Endothelial cell of umbilical vein (primary cell): ENCODE results near the gene MYO1E. TPM values are rescaled to one million over a fixed set of nuclear protein-coding genes. Genes with fewer than 3 reads are reported as not detected.

Experiments used
- BruUV-seq: library from RNA; stranded (reverse); fragments of 400-500 nt; replicated peaks from 2 replicates; lab custom pipeline; 2021; lab: Mats Ljungman, UMichigan
- CTCF ChIA-PET: fragments of 300-600, 350-600 bp; sonication (Branson Sonifier 250); formaldehyde crosslinking; loops from one replicate; lab custom pipeline; 2021; ENCODE audit warnings: antibody characterized with exemption, inconsistent platforms; lab: Charles Lee
- POLR2A ChIA-PET: fragments of 300-600, 350-600 bp; sonication (Branson Sonifier 250); formaldehyde crosslinking; loops from one replicate; lab custom pipeline; 2021; ENCODE audit warnings: antibody characterized with exemption, inconsistent platforms; lab: Charles Lee
- DNase-seq: peaks from one replicate; pipeline ENCODE4 v3.0.0-alpha.2; 2011; ENCODE audit warnings: low read depth, low spot score
- FAIRE-seq: peaks from 2 replicates; lab custom pipeline; 2011; peaks lifted over from hg19 to GRCh38; lab: Jason Lieb, UNC
- H2AFZ ChIP-seq: 2 replicates; pipeline ENCODE4 v1.6.0; 2012; ENCODE audit warnings: low read depth, low read length, control low read depth, inconsistent platforms
- H3K27ac ChIP-seq: 2 replicates; pipeline ENCODE4 v1.5.1; 2011; ENCODE audit warnings: low read depth, mild to moderate bottlenecking, control low read depth, low read length, moderate library complexity; ENCODE audit not compliant: insufficient read depth
- H3K27me3 ChIP-seq, 2 experiments: 2 replicates each; pipeline versions ENCODE4 v1.6.0 to v1.6.1; 2011; ENCODE audit warnings: low read length in 2 of 2, mixed read lengths in 1 of 2; ENCODE audit not compliant: control insufficient read depth in 2 of 2, insufficient read depth in 2 of 2
- H3K36me3 ChIP-seq, 2 experiments: 2 replicates in 1 of 2; 3 replicates in 1 of 2; pipeline ENCODE4 v1.5.1; 2011; ENCODE audit warnings: low read length in 2 of 2, mild to moderate bottlenecking in 1 of 2, moderate library complexity in 1 of 2; ENCODE audit not compliant: control insufficient read depth in 2 of 2, insufficient read depth in 2 of 2; ENCODE audit errors: extremely low read depth in 1 of 2
- H3K4me1 ChIP-seq: 3 replicates; pipeline ENCODE4 v1.5.1; 2011; ENCODE audit warnings: mild to moderate bottlenecking, low read length; ENCODE audit not compliant: control insufficient read depth, insufficient read depth; ENCODE audit errors: extremely low read depth
- H3K4me2 ChIP-seq: 2 replicates; pipeline ENCODE4 v1.6.1; 2011; ENCODE audit warnings: low read length, control low read depth, mixed read lengths; ENCODE audit not compliant: insufficient read depth
- H3K4me3 ChIP-seq, 3 experiments: fragments of 200-600 bp in 1 of 3; sonication (generic), shearing (Covaris generic) in 1 of 3; replicated peaks in 1 of 3; 2 replicates each; pipeline ENCODE4 v1.5.1; 2011 to 2016; ENCODE audit warnings: control low read depth in 3 of 3, low read length in 3 of 3, mild to moderate bottlenecking in 2 of 3, inconsistent platforms in 1 of 3, low read depth in 1 of 3, moderate library complexity in 1 of 3; ENCODE audit not compliant: insufficient read depth in 1 of 3
- H3K79me2 ChIP-seq: 2 replicates; pipeline ENCODE4 v1.6.0; 2012; ENCODE audit warnings: low read length, inconsistent platforms; ENCODE audit not compliant: control insufficient read depth, insufficient read depth
- H3K9ac ChIP-seq: replicated peaks from 2 replicates; pipeline ENCODE3; 2011; ENCODE audit warnings: low read length, control low read depth; ENCODE audit not compliant: insufficient read depth; ENCODE audit errors: extremely low read depth
- H3K9me1 ChIP-seq: replicated peaks from 3 replicates; pipeline ENCODE4 v1.6.0; 2011; ENCODE audit warnings: mild to moderate bottlenecking, low read length; ENCODE audit not compliant: control insufficient read depth, insufficient read depth; ENCODE audit errors: extremely low read depth
- H3K9me3 ChIP-seq: replicated peaks from 2 replicates; pipeline ENCODE4 v1.5.1; 2012; ENCODE audit warnings: low read length, inconsistent platforms; ENCODE audit not compliant: control insufficient read depth, insufficient read depth
- H4K20me1 ChIP-seq: replicated peaks from 2 replicates; pipeline ENCODE3; 2011; ENCODE audit warnings: mild to moderate bottlenecking, low read length; ENCODE audit not compliant: control insufficient read depth, insufficient read depth; ENCODE audit errors: extremely low read depth
- EZH2 ChIP-seq: IDR thresholded peaks from 2 replicates; pipeline ENCODE4 v1.6.1; 2012; ENCODE audit warnings: borderline replicate concordance, low read depth, mild to moderate bottlenecking, moderate library complexity, low read length, inconsistent platforms; ENCODE audit not compliant: severe bottlenecking
- FOS ChIP-seq: IDR thresholded peaks from 2 replicates; pipeline ENCODE4 v1.6.1; 2011; ENCODE audit warnings: mild to moderate bottlenecking, low read length, moderate library complexity, borderline replicate concordance; ENCODE audit not compliant: insufficient read depth
- GATA2 ChIP-seq: IDR thresholded peaks from 2 replicates; pipeline ENCODE4 v1.7.0; 2011; ENCODE audit warnings: low read depth, mild to moderate bottlenecking, moderate library complexity, mixed read lengths, low read length; ENCODE audit not compliant: insufficient read length, insufficient read depth
- JUN ChIP-seq: IDR thresholded peaks from 2 replicates; pipeline ENCODE4 v1.6.1; 2011; ENCODE audit warnings: borderline replicate concordance, low read depth; ENCODE audit not compliant: insufficient read length, insufficient read depth
- MAX ChIP-seq: IDR thresholded peaks from 2 replicates; pipeline ENCODE4 v1.6.1; 2011; ENCODE audit not compliant: insufficient read depth, insufficient read length
- MYC ChIP-seq: IDR thresholded peaks from one replicate; pipeline ENCODE4 v1.6.1; 2011; ENCODE audit warnings: mild to moderate bottlenecking, low read depth, low read length
- POLR2A ChIP-seq: IDR thresholded peaks from 2 replicates; pipeline ENCODE4 v1.6.1; 2012; ENCODE audit warnings: low read depth, mild to moderate bottlenecking, control low read depth, low read length
- POLR2AphosphoS5 ChIP-seq: IDR thresholded peaks from 2 replicates; pipeline ENCODE4 v1.6.1; 2012; ENCODE audit warnings: low read depth, mild to moderate bottlenecking, control low read depth, low read length, moderate library complexity; ENCODE audit not compliant: insufficient read depth
- dilution Hi-C: fragments of 300-500 bp; cut with MboI; formaldehyde crosslinking; loops from one replicate; pipeline ENCODE4 v1.15.0; 2019; ENCODE audit warnings: low sequenced_read_pairs; ENCODE audit not compliant: extremely low pct_ligation_motif_present
- intact Hi-C: fragments of 100-400 bp; cut with micrococcal nuclease; formaldehyde crosslinking; loops from one replicate; pipeline ENCODE4 v1.10.0; 2022
- polyA plus RNA-seq, 4 experiments: library from polyadenylated mRNA; depleted of rRNA in 3 of 4; stranded (reverse) in 3 of 4; unstranded in 1 of 4; fragments of >200 nt; gene quantifications; 2 replicates each; pipeline versions ENCODE4 v1.2.1 to v1.2.3, GENCODE V29; 2011 to 2012; ENCODE audit warnings: missing spikeins in 1 of 4
- total RNA-seq: library from RNA; stranded (reverse); gene quantifications from 2 replicates; pipeline ENCODE4 v1.2.3, GENCODE V29; 2021
- TF ChIP-seq, protein P1 (sequence below), 2 donors: IDR thresholded peaks; 1 replicate in 1 of 2; 2 replicates in 1 of 2; pipeline ENCODE4 v1.5.1; 2011; ENCODE audit warnings: low read length in 2 of 2, mild to moderate bottlenecking in 2 of 2, moderate library complexity in 2 of 2, control low read depth in 1 of 2, inconsistent platforms in 1 of 2, low read depth in 1 of 2; ENCODE audit not compliant: insufficient read depth in 1 of 2; ENCODE audit errors: extremely low read depth in 1 of 2

Gene MYO1E
- total and polyA plus RNA-seq, 2 donors (not counting 3 experiments of a cell fraction or from before 2014, with no cell fraction given) = 31.6 to 218 TPM

DNA sequence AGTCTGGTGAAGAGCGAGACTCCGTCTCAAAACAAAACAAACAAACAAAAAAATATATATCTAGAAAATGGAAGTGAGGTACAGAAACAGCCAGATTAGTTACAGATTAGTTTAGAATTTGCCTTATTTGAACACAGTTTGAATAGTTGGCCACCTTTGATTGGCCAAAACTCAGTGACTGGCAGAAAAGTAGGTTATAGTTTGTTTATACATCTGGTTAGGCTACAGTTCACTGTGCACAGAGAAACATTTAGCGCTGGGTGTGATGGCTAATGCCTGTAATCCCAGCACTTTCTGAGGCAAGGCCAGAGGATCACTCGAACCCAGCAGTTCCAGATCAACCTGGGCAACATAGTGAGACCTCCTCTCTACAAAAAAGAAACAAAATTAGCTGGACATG lies 114.4 kb downstream of the MYO1E start:
- ChIA-PET POLR2A (no interaction called here), CTCF (no interaction called here)
- Histone ChIP-seq H3K4me1 (no peaks in the 10 kb centered on the region), H3K9ac (no peak overlapping the region), H3K79me2 (no peaks in the 10 kb centered on the region), H3K27ac (no peak overlapping the region), H2AFZ (no peak overlapping the region), H3K27me3 (no peaks in the 10 kb centered on the region), H3K9me1 (no peaks in the 10 kb centered on the region), H3K36me3 (peaks cover 4 to 9% of the 10 kb centered on the region in 2 experiments), H3K4me3 (no peak overlapping the region), H4K20me1 (no peaks in the 10 kb centered on the region), H3K9me3 (no peaks in the 10 kb centered on the region), H3K4me2 (no peak overlapping the region)
- DNase-seq (no peak), FAIRE-seq (no peak)
- TF ChIP-seq, protein P1, sequence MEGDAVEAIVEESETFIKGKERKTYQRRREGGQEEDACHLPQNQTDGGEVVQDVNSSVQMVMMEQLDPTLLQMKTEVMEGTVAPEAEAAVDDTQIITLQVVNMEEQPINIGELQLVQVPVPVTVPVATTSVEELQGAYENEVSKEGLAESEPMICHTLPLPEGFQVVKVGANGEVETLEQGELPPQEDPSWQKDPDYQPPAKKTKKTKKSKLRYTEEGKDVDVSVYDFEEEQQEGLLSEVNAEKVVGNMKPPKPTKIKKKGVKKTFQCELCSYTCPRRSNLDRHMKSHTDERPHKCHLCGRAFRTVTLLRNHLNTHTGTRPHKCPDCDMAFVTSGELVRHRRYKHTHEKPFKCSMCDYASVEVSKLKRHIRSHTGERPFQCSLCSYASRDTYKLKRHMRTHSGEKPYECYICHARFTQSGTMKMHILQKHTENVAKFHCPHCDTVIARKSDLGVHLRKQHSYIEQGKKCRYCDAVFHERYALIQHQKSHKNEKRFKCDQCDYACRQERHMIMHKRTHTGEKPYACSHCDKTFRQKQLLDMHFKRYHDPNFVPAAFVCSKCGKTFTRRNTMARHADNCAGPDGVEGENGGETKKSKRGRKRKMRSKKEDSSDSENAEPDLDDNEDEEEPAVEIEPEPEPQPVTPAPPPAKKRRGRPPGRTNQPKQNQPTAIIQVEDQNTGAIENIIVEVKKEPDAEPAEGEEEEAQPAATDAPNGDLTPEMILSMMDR (IDR thresholded peaks at IDR 0.05; ENCODE audit: extremely low read depth in 1 of 2, insufficient read depth in 1 of 2, low read depth in 1 of 2, low read length in 2 of 2) = no peak
- TF ChIP-seq POLR2AphosphoS5 (no peak), MAX (no peak), MYC (no peak), JUN (no peak)
- BruUV-seq = no TSS peak
- intact Hi-C loops = no loop called here
- dilution Hi-C loops = no loop called here

- no peaks in the 10 kb centered on the region for H3K79me2 ChIP-seq
- DNase-seq (no peak), FAIRE-seq (no peak)
- no peak overlapping the region for H3K4me3 ChIP-seq
- CTCF ChIA-PET = interaction anchor here (0.8 to 1.3 kb wide), 2 partner anchors 10 to 25 kb away, joined by 3 read pairs; no protein-coding TSS in a partner anchor
- BruUV-seq = no TSS peak
- no peaks in the 10 kb centered on the region for H4K20me1 ChIP-seq
- POLR2A ChIA-PET = no interaction called here
- H3K4me1 ChIP-seq = no peaks in the 10 kb centered on the region
- no peaks in the 10 kb centered on the region for H3K27me3 ChIP-seq
- dilution Hi-C loops (no loop called here), intact Hi-C loops (no loop called here)
- no peaks in the 10 kb centered on the region for H3K9me1 ChIP-seq
- peaks cover 4 to 9% of the 10 kb centered on the region in 2 experiments for H3K36me3 ChIP-seq
- H3K4me2 ChIP-seq = no peak overlapping the region
- no peak overlapping the region for H3K27ac ChIP-seq
- H3K9me3 ChIP-seq = no peaks in the 10 kb centered on the region
- H3K9ac ChIP-seq = no peak overlapping the region
- no peak overlapping the region for H2AFZ ChIP-seq
- no peak for TF ChIP-seq POLR2AphosphoS5
- TF ChIP-seq MAX = no peak
- TF ChIP-seq MYC = no peak
- no peak for TF ChIP-seq FOS
- no peak for TF ChIP-seq EZH2
- TF ChIP-seq GATA2 = no peak
- no peak for TF ChIP-seq JUN
- TF ChIP-seq POLR2A = no peak
- TF ChIP-seq, protein P1 (IDR thresholded peaks at IDR 0.05; ENCODE audit: extremely low read depth in 1 of 2, insufficient read depth in 1 of 2, low read depth in 1 of 2, low read length in 2 of 2) = no peak
Observed at GRCh38 chr15:59257140-59257539, 115.5 kb downstream of the MYO1E start.
